Spinal cord (tissue), 10 donors: ENCODE measurements around the gene AKAP6. TPM values are rescaled to one million over a fixed set of nuclear protein-coding genes. Genes with fewer than 3 reads are reported as not detected.

ENCODE experiments used
- DNase-seq, 6 donors: peaks; one replicate each; pipeline versions ENCODE4 v3.0.0 to v3.0.0-alpha.2; 2013 to 2015; ENCODE audit warnings: low spot score in 6 of 6, low read depth in 4 of 6
- H3K27ac ChIP-seq: one replicate; pipeline ENCODE4 v1.5.1; 2013; ENCODE audit warnings: low read depth, low read length, control low read depth
- H3K27me3 ChIP-seq: one replicate; pipeline ENCODE4 v1.6.1; 2013; ENCODE audit warnings: low read length; ENCODE audit not compliant: control insufficient read depth, insufficient read depth
- H3K36me3 ChIP-seq: one replicate; pipeline ENCODE4 v1.6.1; 2013; ENCODE audit warnings: low read length; ENCODE audit not compliant: control insufficient read depth, insufficient read depth
- H3K4me1 ChIP-seq: one replicate; pipeline ENCODE4 v1.6.1; 2013; ENCODE audit warnings: low read length; ENCODE audit not compliant: control insufficient read depth, insufficient read depth
- H3K4me3 ChIP-seq: one replicate; pipeline ENCODE4 v1.5.1; 2013; ENCODE audit warnings: low read depth, low read length, control low read depth
- H3K9me3 ChIP-seq: one replicate; pipeline ENCODE4 v1.6.1; 2013; ENCODE audit warnings: low read length; ENCODE audit not compliant: control insufficient read depth, insufficient read depth
- WGBS: methylation state at CpG from one replicate; pipeline ENCODE4 v1.1.5; 2013; ENCODE audit warnings: missing lambda C conversion rate; ENCODE audit not compliant: insufficient coverage; 5-methylcytosine and 5-hydroxymethylcytosine counted together
- polyA plus RNA-seq, 2 donors: library from polyadenylated mRNA; unstranded; fragments of 120-200 nt; gene quantifications; one replicate each; pipeline ENCODE4 v1.2.1, GENCODE V29; 2013; ENCODE audit not compliant: insufficient read length in 2 of 2
- total RNA-seq, 2 donors: library from RNA; depleted of rRNA in 1 of 2; stranded (reverse); fragments of 120-200 nt in 1 of 2; fragments of >200 nt in 1 of 2; gene quantifications; one replicate each; pipeline versions ENCODE4 v1.2.3 to v1.2.4, GENCODE V29; 2013 to 2014
- donor health status: healthy.

AKAP6 gene
- total and polyA plus RNA-seq, 4 donors, result 42.6 to 126 (median 78.7) TPM

GRCh38 chr14:32329690-32330285 is 690 bp downstream of the AKAP6 start:
- WGBS, result no CpG with 5 or more reads among the region's 2 CpGs
- DNase-seq, result peak in 3 of 6 donors; percentile 47 to 81 (median 70)
- H3K4me3 ChIP-seq, result peak overlapping the region; percentile 51
- no peaks in the 10 kb centered on the region for H3K36me3 ChIP-seq
- no peaks in the 10 kb centered on the region for H3K4me1 ChIP-seq
- no peaks in the 10 kb centered on the region for H3K27me3 ChIP-seq
- H3K9me3 ChIP-seq, result no peaks in the 10 kb centered on the region
- peak overlapping the region; percentile 86 for H3K27ac ChIP-seq

- Histone ChIP-seq H3K4me3 (peak overlapping the region; percentile 51), H3K27me3 (no peaks in the 10 kb centered on the region), H3K36me3 (no peaks in the 10 kb centered on the region), H3K27ac (peak overlapping the region; percentile 86), H3K9me3 (no peaks in the 10 kb centered on the region), H3K4me1 (no peaks in the 10 kb centered on the region)
- WGBS, result 4% methylated on average over 2 of the region's 4 CpGs
- peak in 3 of 6 donors; percentile 42 to 71 (median 46) for DNase-seq
These were observed 1.4 kb downstream of the AKAP6 start for GRCh38 chr14:32330351-32331111.

GRCh38 chr14:32331206-32331605 is 2.1 kb downstream of the AKAP6 start:
- Histone ChIP-seq H3K4me3 (peak overlapping the region; percentile 51), H3K27ac (peak overlapping the region; percentile 86), H3K36me3 (no peaks in the 10 kb centered on the region), H3K4me1 (no peaks in the 10 kb centered on the region), H3K27me3 (no peaks in the 10 kb centered on the region), H3K9me3 (no peaks in the 10 kb centered on the region)
- 0% methylated on average over 1 of the region's 5 CpGs for WGBS
- peak in 2 of 6 donors; percentile 57 to 79 for DNase-seq

DNA sequence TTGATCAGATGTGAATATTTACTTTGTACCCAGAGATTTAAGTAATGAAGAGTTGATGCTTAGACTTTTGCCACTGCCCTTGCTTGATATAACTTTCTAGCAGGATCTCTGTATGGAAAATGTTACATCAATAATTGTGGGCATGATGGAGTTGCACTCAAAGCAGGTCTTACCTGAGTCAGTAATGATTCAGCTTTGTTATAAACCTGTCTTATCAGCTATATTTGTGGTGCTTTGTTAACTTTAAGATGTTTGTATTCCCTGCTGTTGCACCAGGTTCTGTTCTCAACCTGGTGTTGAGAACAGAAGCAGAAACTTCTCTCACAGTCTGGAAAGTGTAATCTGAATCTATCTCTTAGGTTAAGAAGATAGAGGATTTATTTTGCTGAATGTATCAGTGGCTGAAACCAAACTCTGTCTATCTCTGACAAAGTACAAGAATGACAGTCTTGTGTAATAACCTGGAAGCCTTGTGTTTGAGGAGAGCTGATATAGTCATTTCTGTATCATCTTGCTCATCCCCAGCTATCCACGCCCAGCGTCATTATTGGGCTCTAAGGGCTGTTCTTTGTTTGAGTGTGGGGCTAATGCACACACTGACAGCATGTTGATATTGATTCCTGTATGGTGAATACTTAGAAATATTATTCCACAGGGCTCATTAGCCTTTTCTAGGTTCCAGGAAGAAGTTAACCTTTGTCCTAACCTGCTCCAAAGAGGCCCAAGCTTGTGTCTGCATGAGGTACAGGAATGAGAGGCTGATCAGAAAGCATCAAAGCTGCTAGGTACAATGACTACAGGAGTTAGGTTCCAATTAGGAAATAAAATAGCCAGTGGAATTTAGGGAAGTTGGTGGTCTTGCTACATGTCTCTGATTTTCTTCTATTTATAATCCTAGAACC is 3.6 kb downstream of the AKAP6 start:
- Histone ChIP-seq H3K4me1 (no peaks in the 10 kb centered on the region), H3K27me3 (no peaks in the 10 kb centered on the region), H3K27ac (no peak overlapping the region), H3K9me3 (no peaks in the 10 kb centered on the region), H3K4me3 (no peak overlapping the region), H3K36me3 (no peaks in the 10 kb centered on the region)
- peak in 1 of 6 donors; percentile 52 for DNase-seq
- WGBS, result no CpG with 5 or more reads among the region's 2 CpGs

- no peaks in the 10 kb centered on the region for H3K4me1 ChIP-seq
- H3K27me3 ChIP-seq, result no peaks in the 10 kb centered on the region
- WGBS, result 44% methylated on average over 1 of the region's 2 CpGs
- no peak for DNase-seq
- no peaks in the 10 kb centered on the region for H3K36me3 ChIP-seq
- H3K27ac ChIP-seq, result no peak overlapping the region
- H3K9me3 ChIP-seq, result no peaks in the 10 kb centered on the region
- H3K4me3 ChIP-seq, result no peak overlapping the region
These were observed 7.6 kb downstream of the AKAP6 start for GRCh38 chr14:32336702-32337101.

DNA sequence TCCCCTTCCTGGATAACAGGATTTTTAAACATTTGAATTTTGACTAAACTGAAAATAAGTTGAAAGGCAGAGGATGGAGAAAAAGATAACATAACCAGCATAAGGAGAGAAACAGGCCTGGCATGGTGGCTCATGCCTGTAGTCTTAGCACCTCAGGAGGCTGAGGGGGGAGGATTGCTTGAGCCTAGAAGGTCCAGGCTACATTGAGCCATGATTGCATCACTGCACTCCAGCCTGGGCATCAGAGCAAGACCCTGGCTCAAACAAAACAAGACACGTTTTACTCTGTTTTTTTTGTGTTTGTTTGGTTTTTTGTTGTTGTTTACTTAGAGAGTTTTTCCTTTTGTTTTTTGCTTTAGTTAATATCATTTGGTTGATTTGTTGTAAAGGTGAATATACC is 8.7 kb downstream of the AKAP6 start:
- no peak overlapping the region for H3K27ac ChIP-seq
- H3K27me3 ChIP-seq, result no peaks in the 10 kb centered on the region
- no CpG with 5 or more reads among the region's 1 CpG for WGBS
- no peaks in the 10 kb centered on the region for H3K4me1 ChIP-seq
- H3K4me3 ChIP-seq, result no peak overlapping the region
- DNase-seq, result no peak
- H3K9me3 ChIP-seq, result no peaks in the 10 kb centered on the region
- no peaks in the 10 kb centered on the region for H3K36me3 ChIP-seq

DNA sequence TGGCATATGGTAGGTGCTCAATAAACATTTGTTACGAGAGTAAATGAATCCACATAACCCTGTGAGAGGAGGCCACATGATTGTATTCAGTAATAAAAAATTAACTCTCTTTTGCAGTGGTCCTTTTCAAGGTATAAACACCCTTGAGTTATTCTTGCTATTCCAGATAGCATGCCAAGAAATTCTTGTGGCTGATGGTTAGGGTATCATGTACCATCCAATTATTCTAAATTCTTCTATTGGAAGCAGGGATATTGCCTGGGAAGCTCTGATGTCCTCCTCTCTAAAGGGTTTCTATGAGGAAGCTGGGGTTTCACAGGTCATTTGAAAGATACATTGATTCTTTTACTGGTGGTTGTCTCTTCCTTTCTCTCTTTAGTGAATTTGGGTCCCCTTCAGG is 10.1 kb downstream of the AKAP6 start:
- DNase-seq, result no peak
- Histone ChIP-seq H3K27ac (no peak overlapping the region), H3K27me3 (no peaks in the 10 kb centered on the region), H3K4me1 (no peaks in the 10 kb centered on the region), H3K4me3 (no peak overlapping the region), H3K36me3 (no peaks in the 10 kb centered on the region), H3K9me3 (no peaks in the 10 kb centered on the region)
- WGBS, result no CpG with 5 or more reads among the region's 1 CpG

DNA sequence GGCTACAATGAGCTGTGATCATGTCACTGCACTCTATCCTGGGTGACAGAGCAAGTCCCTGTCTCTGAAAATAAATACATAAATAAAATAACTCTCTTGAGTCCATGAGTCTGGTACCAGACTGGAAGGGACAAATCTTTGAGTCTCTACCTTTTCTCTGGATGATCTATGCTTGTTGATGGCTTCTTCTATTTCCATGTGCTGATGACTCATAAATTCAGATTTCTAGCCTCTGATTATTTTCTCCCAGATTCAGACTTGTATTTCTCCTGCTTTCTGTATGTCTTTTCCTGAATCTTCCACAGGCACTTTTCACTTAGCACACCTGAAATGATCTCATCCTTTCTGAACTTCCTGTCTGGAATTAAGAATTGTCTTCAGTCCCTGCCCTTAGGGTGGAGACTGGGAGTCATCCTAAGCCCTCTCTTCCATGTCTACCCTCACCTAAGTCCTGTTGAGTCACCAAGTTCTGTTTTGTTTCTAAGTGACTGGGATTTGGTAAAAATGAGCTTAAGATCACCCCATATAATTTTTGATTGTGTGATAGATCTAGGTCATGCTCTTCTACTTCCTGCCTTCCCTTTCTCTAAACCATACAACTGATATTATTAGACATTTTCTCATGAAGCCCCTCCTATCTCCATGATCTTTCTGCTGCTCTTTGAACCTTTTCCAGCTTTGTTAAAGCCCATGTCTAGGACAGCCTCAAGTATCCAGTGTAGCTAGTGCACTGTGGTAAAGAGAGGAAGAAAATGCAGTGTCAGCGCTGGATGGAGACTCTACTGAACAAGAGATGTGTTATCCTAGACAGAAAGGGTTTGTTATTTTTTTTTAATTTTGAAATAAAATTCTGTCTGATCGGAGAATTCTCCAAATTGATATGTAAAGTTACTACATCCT is 13.1 kb downstream of the AKAP6 start:
- no peaks in the 10 kb centered on the region for H3K4me1 ChIP-seq
- H3K9me3 ChIP-seq, result no peaks in the 10 kb centered on the region
- H3K27ac ChIP-seq, result no peak overlapping the region
- H3K36me3 ChIP-seq, result no peaks in the 10 kb centered on the region
- 60% methylated on average over 1 of the region's 2 CpGs for WGBS
- DNase-seq, result no peak
- no peak overlapping the region for H3K4me3 ChIP-seq
- no peaks in the 10 kb centered on the region for H3K27me3 ChIP-seq

GRCh38 chr14:32342847-32343194 is 13.7 kb downstream of the AKAP6 start:
- no peaks in the 10 kb centered on the region for H3K36me3 ChIP-seq
- no peak overlapping the region for H3K4me3 ChIP-seq
- no peaks in the 10 kb centered on the region for H3K27me3 ChIP-seq
- H3K9me3 ChIP-seq, result no peaks in the 10 kb centered on the region
- no CpG with 5 or more reads among the region's 2 CpGs for whole genome bisulfite sequencing
- H3K4me1 ChIP-seq, result no peaks in the 10 kb centered on the region
- no peak overlapping the region for H3K27ac ChIP-seq
- no peak for DNase-seq
